HG02938 (cell line): Measurements from ENCODE around the gene MRPS23.

Experiments
- ATAC-seq: cut with Tn5 transposase; IDR thresholded peaks from one replicate; pipeline ENCODE4 v1.9.1; 2021; ENCODE audit warnings: mild to moderate bottlenecking, moderate library complexity; ENCODE audit not compliant: unreplicated experiment

Gene MRPS23

DNA sequence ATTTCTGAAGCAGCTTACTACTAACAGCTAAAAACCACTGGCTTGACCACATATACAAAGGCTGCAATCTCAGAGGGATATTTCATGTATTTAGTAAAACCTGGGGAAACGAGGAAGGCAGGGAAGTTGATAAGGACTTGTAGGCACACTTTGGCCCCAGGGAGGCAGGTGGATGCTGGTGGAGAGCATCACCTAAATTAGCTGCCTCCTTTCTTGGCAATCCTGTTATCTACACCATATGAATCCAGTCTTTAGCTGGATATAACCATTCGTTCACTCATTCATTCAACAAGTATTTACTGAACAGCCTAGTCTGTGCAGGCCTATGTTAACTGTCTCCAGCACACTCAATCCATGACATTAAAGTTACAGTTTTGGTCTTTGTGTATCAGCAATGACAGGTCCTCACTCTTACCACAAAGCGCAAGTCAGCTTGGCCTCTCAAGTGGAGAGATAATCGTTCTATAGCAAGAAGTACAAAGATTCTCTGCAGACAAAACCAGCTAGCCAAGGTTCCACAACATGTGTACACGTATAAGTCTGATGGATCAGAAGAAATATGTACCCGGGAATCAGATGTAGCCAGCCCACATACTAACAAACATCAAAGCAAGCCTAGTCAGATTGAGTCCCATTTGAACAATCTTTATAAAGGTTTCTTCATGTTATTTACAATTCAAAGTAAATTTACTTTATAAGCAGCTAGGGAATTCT lies 10.8 kb downstream of the MRPS23 start:
- no peak for ATAC-seq

- ATAC-seq = no peak
Measured at GRCh38 chr17:57838453-57838852, 11.4 kb downstream of the MRPS23 start.

DNA sequence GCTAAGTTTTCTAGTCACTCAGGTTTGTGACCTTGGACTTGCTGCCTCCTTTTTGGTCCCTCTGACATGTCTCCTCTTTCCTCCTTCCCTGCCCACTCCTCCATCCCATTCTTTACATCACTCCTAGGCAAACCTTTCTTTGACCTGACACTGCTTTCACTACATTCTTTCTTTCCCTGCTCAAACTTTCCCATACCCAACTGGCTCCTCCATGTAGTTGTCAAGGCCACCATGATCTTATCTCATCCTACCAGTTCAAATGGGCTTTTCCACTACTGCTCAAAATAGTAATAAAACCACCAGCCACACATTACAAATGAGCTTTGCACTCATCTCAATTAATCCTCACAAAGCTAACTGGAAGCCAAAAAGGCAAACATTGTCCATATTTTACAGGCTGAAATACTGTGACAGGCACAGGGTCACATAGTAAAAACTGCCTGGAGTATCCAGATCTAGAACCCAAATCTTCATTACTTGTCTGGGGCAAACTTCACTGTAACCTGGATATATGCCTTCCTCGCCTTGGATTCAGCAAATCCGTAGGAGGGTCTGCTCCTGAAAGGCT lies 14.4 kb downstream of the MRPS23 start:
- ATAC-seq = no peak

- ATAC-seq = no peak
Measured at GRCh38 chr17:57834146-57834741, 15.6 kb downstream of the MRPS23 start.

DNA sequence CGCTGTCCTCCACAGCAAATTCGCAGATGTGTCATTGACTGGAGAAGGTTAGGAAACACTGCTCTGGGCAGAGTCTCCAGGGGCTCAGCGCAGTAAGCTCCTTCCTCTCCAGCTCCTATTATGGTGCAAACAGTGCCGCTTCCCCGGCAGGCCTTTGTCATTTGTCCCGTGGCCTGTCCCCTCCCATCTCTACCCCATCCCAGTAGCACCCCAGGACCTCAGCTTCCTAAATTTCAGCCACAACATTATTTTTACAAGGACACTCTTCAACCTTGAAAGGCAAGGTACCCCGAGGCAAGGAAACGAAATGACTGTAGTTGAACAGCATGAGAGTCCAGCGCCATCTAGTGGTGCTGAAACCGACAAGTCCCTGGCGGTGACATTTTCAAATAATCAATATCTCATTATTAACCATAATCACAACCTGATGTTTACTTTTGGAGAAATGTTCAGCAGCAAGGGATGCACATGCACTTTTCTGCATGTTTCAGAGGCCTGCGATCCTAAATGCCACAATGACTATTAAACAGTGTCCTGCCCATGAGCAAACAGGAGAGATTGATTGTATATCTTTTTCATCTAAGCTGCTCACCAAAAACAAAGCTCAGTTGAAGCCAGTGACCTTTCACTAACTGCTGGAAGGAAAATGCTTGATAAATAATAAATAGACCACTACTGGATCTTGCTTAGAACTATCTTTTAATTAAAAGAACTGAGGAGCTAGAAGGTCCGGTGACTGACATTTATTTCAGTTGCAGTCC lies 16.5 kb downstream of the MRPS23 start:
- no peak for ATAC-seq

GRCh38 chr17:57832314-57833178 lies 17.3 kb downstream of the MRPS23 start:
- ATAC-seq = no peak

- no peak for ATAC-seq
Measured at GRCh38 chr17:57830880-57831279, 19.0 kb downstream of the MRPS23 start.

DNA sequence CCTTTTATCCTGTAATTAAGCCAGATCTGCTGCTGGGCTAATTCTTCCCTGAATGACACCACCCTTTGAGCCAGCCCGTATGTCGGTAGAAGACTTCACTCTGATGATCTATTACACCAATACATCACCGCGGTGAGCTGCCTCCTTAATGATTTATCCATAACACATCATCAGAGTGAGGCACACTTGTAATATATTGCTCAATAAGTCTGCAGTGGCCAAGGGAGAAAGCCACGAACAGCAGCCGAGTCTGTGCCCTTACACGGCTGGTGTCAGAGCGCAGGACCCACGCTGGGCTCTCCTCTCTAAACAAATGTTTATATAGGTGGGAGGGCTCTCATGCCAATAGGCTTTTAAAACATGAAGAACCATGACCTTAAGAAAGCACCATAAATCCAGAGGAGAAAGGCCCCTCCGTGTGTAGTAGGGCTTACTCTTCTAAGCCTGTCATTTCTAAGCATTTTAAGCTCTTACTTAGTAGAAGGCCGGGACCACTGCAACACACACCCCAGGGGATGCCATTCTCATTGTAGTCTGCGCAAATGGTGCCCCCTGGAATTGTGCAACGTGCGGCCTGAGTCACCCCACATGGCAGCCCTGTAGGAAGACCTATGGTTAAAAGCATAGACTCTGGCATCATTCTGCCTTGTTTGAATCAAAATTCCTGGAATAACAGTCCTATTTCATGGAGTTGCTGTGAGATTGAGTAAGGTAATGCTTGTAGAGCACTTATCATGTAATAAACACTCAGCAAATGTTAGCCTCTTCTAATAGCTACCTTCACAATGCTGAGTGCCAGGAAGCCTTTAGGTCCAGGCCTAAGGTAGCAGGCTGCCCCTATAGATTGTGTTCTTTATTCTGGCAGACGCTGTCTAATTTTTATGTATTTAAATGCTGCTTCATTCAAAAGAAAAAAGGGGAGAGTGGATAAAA lies 26.1 kb downstream of the MRPS23 start:
- ATAC-seq = no peak

DNA sequence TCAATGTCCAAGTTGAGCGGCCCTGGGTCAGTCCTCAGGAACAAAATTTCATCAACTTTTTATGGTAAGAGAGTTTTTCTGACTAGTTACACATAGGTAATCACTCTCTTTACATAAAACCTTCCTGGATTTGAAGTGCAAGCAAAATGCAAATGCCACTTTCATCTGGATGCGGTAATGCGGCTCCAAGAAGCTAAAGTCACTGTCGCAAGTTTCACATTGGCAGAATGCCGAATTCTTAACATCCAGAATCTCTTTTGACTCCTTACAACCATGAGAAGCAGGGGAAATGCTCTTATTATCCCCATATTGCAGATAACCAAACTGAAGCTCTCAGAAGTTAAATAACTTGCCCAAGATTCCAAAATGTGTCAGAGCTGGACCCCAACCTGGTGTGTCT lies 30.0 kb downstream of the MRPS23 start:
- no peak for ATAC-seq

DNA sequence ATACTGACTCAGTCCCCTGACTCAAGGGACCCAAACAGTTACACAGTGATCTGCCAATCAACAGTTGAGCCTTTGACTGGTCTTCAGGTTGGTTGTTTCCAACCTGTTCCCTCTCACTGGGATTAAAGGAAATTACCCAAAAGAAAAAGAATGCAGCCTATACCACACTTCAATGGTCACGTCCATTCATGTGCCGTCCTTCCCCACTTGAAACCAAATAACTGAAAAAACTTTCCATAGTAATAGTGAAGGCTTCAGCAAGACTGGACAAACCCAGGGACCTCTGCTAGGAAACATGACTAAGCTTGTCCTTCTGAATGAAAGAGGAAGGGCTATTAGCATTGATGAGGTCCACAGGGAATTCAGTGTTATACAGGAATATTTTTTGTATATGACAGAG lies 30.6 kb downstream of the MRPS23 start:
- ATAC-seq = no peak

DNA sequence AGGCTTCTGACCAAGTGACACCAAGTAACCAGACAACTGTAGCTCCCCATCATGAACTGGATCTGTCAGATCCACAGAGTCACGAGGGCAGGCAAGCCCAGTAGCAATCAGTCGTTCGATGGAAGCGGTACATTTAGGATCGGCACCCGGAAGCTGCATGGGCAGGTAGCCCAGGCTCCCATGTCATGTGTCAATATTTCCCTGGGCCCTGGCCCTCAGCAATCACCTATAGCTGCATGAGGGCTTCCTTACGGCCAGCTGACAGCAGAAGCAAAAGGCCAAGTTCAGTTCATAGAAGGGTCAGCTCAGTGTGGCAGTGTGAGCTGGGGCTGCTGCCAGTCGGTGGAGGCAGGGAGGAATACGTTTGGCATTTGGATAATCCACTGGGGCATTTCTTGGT lies 31.8 kb downstream of the MRPS23 start:
- ATAC-seq = no peak

DNA sequence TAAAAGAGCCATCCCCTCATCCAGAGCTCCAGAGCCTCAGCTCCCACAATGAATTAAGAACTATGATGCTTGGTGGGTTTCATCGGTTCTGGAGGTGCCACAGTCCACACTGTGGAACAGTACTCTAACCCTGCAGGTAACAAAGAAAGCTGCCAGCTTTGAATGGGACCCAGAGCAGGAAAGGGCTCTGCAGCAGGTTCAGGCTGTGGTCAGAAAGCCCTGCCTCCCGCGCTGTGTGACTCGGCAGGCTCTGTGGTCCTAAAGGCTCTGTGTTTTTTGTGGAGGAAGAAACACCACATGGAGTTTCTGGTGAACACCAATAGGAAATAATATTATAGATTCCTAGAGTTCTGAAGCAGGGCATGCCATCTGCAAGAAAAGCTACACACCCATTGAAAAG lies 32.5 kb downstream of the MRPS23 start:
- ATAC-seq = no peak

DNA sequence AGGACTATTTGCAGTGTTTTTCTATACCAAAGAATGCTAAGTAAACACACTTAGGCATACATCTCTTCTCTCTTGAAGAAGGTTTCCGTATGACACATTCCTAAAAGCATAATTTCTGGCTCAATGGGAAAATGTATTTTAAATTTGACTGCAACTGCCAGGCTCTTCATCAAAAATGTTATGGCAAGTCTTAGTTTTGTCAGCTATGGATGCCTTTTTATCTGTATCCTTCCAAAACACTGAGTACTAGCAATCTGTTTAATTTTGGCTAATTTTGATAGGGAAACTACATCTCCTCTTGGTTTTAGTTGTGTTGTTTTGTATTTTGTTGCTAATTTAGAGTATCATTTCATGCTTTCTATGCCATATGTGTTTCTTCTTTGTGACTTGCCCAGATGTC lies 35.4 kb downstream of the MRPS23 start:
- no peak for ATAC-seq

- ATAC-seq = no peak
Measured at GRCh38 chr17:57811638-57812280, 38.1 kb downstream of the MRPS23 start.

DNA sequence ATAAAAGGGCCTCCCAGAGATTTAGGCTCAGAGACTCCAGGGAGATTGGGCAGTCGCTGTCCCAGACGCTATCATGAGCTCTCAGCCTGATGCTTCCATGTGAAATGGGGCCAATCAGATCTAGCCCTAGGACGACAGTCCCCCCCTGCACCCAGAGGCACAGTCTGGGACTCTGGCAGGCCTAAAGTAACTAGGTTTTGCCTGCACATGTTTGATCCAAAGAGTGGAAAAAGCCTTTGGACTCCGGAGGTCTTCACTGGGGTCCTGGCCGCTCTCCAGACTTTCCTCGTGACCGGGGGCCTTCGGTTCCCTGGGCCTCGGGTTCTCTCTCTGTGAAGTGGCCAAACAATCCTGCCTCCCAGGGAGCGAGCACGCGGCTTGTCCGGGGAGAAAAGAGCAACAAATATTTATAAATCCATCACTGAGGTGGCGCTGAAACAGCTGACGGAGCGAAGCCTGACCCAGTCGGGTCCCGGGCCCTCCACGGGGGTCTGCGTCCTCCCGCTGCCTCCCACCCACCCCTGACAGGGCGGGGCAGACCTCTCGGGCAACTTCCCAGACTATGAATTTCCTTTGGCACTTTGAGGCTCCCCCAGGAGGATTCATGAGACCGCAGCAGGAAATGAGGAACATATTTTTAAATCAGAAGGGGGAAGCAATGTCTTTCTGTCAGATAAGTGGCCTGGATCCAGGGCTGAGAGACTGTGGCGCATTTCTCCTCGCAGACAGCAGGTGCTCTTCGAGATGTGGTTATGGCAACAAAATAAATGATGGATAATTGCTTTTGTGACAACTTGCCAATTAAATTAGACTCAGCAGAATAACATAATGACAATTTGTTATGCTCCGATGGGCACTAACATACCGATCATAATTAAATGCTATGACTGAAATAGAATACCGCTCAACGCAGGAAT lies 38.9 kb downstream of the MRPS23 start:
- no peak for ATAC-seq

- ATAC-seq = no peak
Measured at GRCh38 chr17:57809879-57810278, 40.0 kb downstream of the MRPS23 start.

DNA sequence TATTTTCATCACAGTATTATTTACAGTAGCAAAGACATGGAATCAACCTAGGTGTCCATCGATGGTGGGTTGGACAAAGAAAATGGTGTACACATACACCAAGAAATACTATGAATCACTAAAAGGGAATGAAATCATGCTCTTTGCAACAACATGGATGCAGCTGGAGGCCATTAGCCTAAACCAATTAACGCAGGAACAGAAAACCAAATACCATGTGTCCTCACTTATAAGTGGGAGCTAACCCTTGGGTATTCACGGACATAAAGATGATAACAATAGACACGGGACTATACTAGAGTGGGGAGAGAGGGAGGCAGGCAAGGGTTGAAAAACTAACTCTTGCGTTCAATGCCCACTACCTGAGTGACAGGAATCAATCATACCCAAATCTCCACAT lies 41.0 kb downstream of the MRPS23 start:
- no peak for ATAC-seq

GRCh38 chr17:57806167-57806830 lies 43.5 kb downstream of the MRPS23 start:
- ATAC-seq = no peak
